ENCODE measurements around the gene TUBA1C.
A peak's percentile ranks its signal among the peaks of the same experiment; 100 is the strongest.

The TUBA1C gene

GRCh38 chr12:49283541-49284429, 18.9 kb downstream of the TUBA1C start:
- DNase-seq (ENCODE audit: low read depth in 3 of 3), result no peak

- no peak for DNase-seq (ENCODE audit: low read depth in 3 of 3)
Observed at GRCh38 chr12:49284672-49285071, 19.8 kb downstream of the TUBA1C start.

- DNase-seq (ENCODE audit: low read depth in 3 of 3), result no peak
Observed at GRCh38 chr12:49287876-49288275, 23.0 kb downstream of the TUBA1C start.

- peak in 2 of 3 experiments; percentile 54 to 65 for DNase-seq (ENCODE audit: low read depth in 3 of 3)
Observed at GRCh38 chr12:49288412-49288853, 23.6 kb downstream of the TUBA1C start.

GRCh38 chr12:49288922-49289555, 24.2 kb downstream of the TUBA1C start:
- no peak for DNase-seq (ENCODE audit: low read depth in 3 of 3)

GRCh38 chr12:49292729-49293055, 27.8 kb downstream of the TUBA1C start:
- no peak for DNase-seq (ENCODE audit: low read depth in 3 of 3)

GRCh38 chr12:49293056-49293956, 28.4 kb downstream of the TUBA1C start:
- no peak for DNase-seq (ENCODE audit: low read depth in 3 of 3)

- no peak for DNase-seq (ENCODE audit: low read depth in 3 of 3)
Observed at GRCh38 chr12:49294086-49294803, 29.4 kb downstream of the TUBA1C start.

GRCh38 chr12:49294804-49295081, 29.9 kb downstream of the TUBA1C start:
- DNase-seq (ENCODE audit: low read depth in 3 of 3), result no peak

- DNase-seq (ENCODE audit: low read depth in 3 of 3), result no peak
Observed at GRCh38 chr12:49295082-49295936, 30.4 kb downstream of the TUBA1C start, which contains the start of gene PRPH. TSS of gene PRPH (plus strand) at chr12:49295147. CDS start at chr12:49295201, 54 bp downstream.

- DNase-seq (ENCODE audit: low read depth in 3 of 3), result peak in 2 of 3 experiments; percentile 24 to 67
Observed at GRCh38 chr12:49296034-49296835, 31.4 kb downstream of the TUBA1C start.

GRCh38 chr12:49296836-49297694, 32.2 kb downstream of the TUBA1C start:
- DNase-seq (ENCODE audit: low read depth in 3 of 3), result peak in 1 of 3 experiments; percentile 50

- DNase-seq (ENCODE audit: low read depth in 3 of 3), result no peak
Observed at GRCh38 chr12:49297695-49298060, 32.8 kb downstream of the TUBA1C start.

GRCh38 chr12:49298160-49298559, 33.3 kb downstream of the TUBA1C start:
- DNase-seq (ENCODE audit: low read depth in 3 of 3), result no peak

GRCh38 chr12:49301760-49302159, 36.9 kb downstream of the TUBA1C start:
- DNase-seq (ENCODE audit: low read depth in 3 of 3), result peak in 1 of 3 experiments; percentile 56

- DNase-seq (ENCODE audit: low read depth in 3 of 3), result no peak
Observed at GRCh38 chr12:49304161-49304560, 39.3 kb downstream of the TUBA1C start.

GRCh38 chr12:49305762-49306510, 41.1 kb downstream of the TUBA1C start:
- no peak for DNase-seq (ENCODE audit: low read depth in 3 of 3)

GRCh38 chr12:49309386-49309785, 44.5 kb downstream of the TUBA1C start:
- no peak for DNase-seq (ENCODE audit: low read depth in 3 of 3)

Measured in stimulated activated CD4-positive, alpha-beta T cell treated with anti-CD3 and anti-CD28 coated beads, TNF-alpha, amount 100 ng/mL, for 24 hours (primary cell).